ENCODE data around the gene C12orf43.

Gene C12orf43

DNA sequence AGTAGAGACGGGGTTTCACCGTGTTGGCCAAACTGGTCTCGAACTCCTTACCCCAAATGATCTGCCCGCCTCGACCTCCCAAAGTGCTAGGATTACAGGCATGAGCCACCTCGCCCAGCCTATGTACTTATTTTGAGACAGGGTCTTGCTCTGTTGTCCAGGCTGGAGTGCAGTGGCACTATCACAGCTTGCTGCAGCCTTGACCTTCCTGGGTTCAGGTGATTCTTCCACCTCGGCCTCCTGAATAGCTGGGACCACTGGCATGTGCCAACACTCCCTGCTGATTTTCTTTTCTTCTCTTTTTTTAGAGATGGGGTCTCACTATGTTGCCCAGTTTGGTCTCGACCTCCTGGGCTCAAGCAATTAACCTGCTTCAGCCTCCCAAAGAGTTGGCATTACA lies 52.0 kb downstream of the C12orf43 start:
- Histone ChIP-seq H3K9ac (ENCODE audit: low read depth, low read length) (no peak overlapping the region), H3K79me2 (ENCODE audit: insufficient read depth, low read length) (no peaks in the 10 kb centered on the region), H4K20me1 (ENCODE audit: insufficient read depth, low read length) (no peaks in the 10 kb centered on the region), H2AFZ (ENCODE audit: low read depth, low read length) (no peak overlapping the region), H3K27ac (ENCODE audit: low read length) (no peak overlapping the region), H3K4me1 (ENCODE audit: insufficient read depth, low read length) (no peaks in the 10 kb centered on the region), H3K36me3 (ENCODE audit: insufficient read depth, low read length) (no peaks in the 10 kb centered on the region), H3K4me2 (ENCODE audit: insufficient read depth, low read length) (no peak overlapping the region), H3K4me3 (ENCODE audit: low read depth in 1 of 2, low read length in 2 of 2) (no peak overlapping the region), H3K9me3 (ENCODE audit: insufficient read depth, low read length, severe bottlenecking) (no peaks in the 10 kb centered on the region), H3K27me3 (ENCODE audit: insufficient read depth, low read length, poor library complexity) (no peaks in the 10 kb centered on the region)
- ATAC-seq (ENCODE audit: insufficient read depth, low read depth) (no peak), DNase-seq (no peak)
- TF ChIP-seq EZH2 (IDR thresholded peaks at IDR 0.05; ENCODE audit: borderline replicate concordance, low read depth, low read length, severe bottlenecking) = no peak
- TF ChIP-seq, protein P1, sequence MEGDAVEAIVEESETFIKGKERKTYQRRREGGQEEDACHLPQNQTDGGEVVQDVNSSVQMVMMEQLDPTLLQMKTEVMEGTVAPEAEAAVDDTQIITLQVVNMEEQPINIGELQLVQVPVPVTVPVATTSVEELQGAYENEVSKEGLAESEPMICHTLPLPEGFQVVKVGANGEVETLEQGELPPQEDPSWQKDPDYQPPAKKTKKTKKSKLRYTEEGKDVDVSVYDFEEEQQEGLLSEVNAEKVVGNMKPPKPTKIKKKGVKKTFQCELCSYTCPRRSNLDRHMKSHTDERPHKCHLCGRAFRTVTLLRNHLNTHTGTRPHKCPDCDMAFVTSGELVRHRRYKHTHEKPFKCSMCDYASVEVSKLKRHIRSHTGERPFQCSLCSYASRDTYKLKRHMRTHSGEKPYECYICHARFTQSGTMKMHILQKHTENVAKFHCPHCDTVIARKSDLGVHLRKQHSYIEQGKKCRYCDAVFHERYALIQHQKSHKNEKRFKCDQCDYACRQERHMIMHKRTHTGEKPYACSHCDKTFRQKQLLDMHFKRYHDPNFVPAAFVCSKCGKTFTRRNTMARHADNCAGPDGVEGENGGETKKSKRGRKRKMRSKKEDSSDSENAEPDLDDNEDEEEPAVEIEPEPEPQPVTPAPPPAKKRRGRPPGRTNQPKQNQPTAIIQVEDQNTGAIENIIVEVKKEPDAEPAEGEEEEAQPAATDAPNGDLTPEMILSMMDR (IDR thresholded peaks at IDR 0.05; ENCODE audit: borderline replicate concordance, extremely low read depth, low read length, poor library complexity, severe bottlenecking) = no peak

DNA sequence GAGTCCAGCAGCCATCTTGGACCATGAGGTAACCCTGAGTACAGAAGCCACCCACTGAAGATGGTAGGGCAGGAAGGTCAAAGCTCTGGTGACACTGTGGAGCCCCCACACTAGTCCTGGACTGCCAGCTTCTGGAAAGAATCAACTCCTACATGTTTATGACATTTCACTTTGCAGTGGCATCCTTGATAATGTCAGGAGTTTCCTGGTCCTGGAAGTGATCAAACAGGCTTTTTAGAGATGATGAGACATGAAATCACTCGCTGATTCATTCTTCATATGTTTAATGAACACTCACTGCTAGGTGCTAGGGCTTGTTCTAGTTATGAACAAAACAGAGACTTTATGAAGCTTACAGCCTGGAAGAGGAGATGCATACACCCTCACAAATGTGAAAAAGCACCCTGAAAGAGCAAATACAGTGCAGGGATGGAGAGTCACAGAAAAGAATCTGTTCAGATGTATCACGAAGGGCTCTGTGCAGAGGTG lies 53.7 kb downstream of the C12orf43 start:
- no peak for ATAC-seq (ENCODE audit: insufficient read depth, low read depth)

DNA sequence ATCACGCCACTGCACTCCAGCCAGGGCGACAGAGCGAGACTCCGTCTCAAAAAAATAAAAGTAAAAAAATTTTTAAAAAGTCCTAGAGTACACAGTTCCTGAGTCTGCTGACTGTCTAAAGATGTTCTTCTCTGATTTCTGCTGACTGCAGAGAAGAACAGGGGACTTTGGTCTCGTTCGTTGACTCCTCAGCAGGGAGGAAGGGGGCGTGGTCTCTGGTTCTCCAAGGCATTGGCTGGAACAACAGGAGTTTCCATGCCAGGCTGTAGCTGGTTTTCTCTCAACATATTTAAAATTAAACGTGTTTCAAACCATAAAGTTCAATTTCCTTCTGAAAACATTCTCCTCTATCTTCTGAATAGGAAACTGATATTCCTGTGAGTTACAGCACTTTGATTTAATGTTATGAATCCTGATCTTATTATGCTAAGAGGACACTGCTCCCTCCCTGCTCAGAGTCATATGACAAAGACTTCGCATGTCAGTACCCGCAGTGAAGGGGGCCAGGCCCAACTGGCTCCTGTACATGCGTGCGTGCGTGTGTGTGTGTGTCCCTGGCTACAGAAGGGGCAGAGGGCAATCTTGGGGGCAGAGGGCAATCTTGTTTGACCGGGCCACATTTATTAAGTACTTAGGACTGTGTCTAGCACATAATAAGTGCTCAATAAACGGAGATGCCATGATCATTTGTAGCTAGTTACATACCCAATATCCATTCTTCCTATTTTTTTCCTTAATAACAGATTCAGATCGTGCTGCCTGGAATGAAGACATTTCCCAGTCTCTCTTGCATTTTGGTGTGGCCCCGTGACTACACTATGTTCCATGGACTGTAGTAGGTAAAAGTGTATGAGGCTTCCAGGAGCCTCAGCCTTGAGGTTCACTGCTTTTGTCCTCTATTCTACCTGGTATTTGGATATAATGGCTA lies 54.4 kb downstream of the C12orf43 start:
- no peak overlapping the region for H3K9ac ChIP-seq (ENCODE audit: low read depth, low read length)
- no peaks in the 10 kb centered on the region for H4K20me1 ChIP-seq (ENCODE audit: insufficient read depth, low read length)
- H3K27me3 ChIP-seq (ENCODE audit: insufficient read depth, low read length, poor library complexity) = no peaks in the 10 kb centered on the region
- no peak overlapping the region for H3K4me3 ChIP-seq (ENCODE audit: low read depth in 1 of 2, low read length in 2 of 2)
- H3K36me3 ChIP-seq (ENCODE audit: insufficient read depth, low read length) = no peaks in the 10 kb centered on the region
- H3K79me2 ChIP-seq (ENCODE audit: insufficient read depth, low read length) = no peaks in the 10 kb centered on the region
- TF ChIP-seq, protein P1 (IDR thresholded peaks at IDR 0.05; ENCODE audit: borderline replicate concordance, extremely low read depth, low read length, poor library complexity, severe bottlenecking) = no peak
- TF ChIP-seq EZH2 (IDR thresholded peaks at IDR 0.05; ENCODE audit: borderline replicate concordance, low read depth, low read length, severe bottlenecking) = no peak
- no peak overlapping the region for H3K27ac ChIP-seq (ENCODE audit: low read length)
- ATAC-seq (ENCODE audit: insufficient read depth, low read depth) = no peak
- H3K4me1 ChIP-seq (ENCODE audit: insufficient read depth, low read length) = no peaks in the 10 kb centered on the region
- no peaks in the 10 kb centered on the region for H3K9me3 ChIP-seq (ENCODE audit: insufficient read depth, low read length, severe bottlenecking)
- H3K4me2 ChIP-seq (ENCODE audit: insufficient read depth, low read length) = no peak overlapping the region
- no peak overlapping the region for H2AFZ ChIP-seq (ENCODE audit: low read depth, low read length)
- DNase-seq = peak; percentile 19

More for the DNA sequence above, 53.7 kb downstream of the C12orf43 start:
- no peak overlapping the region for H3K27ac ChIP-seq (ENCODE audit: low read length)
- TF ChIP-seq, protein P1 (IDR thresholded peaks at IDR 0.05; ENCODE audit: borderline replicate concordance, extremely low read depth, low read length, poor library complexity, severe bottlenecking) = no peak
- TF ChIP-seq EZH2 (IDR thresholded peaks at IDR 0.05; ENCODE audit: borderline replicate concordance, low read depth, low read length, severe bottlenecking) = no peak
- no peak overlapping the region for H3K4me2 ChIP-seq (ENCODE audit: insufficient read depth, low read length)
- no peaks in the 10 kb centered on the region for H3K36me3 ChIP-seq (ENCODE audit: insufficient read depth, low read length)
- H2AFZ ChIP-seq (ENCODE audit: low read depth, low read length) = no peak overlapping the region
- no peak overlapping the region for H3K9ac ChIP-seq (ENCODE audit: low read depth, low read length)
- no peak overlapping the region for H3K4me3 ChIP-seq (ENCODE audit: low read depth in 1 of 2, low read length in 2 of 2)
- H3K9me3 ChIP-seq (ENCODE audit: insufficient read depth, low read length, severe bottlenecking) = no peaks in the 10 kb centered on the region
- no peaks in the 10 kb centered on the region for H3K27me3 ChIP-seq (ENCODE audit: insufficient read depth, low read length, poor library complexity)
- no peaks in the 10 kb centered on the region for H3K4me1 ChIP-seq (ENCODE audit: insufficient read depth, low read length)
- DNase-seq = no peak
- H3K79me2 ChIP-seq (ENCODE audit: insufficient read depth, low read length) = no peaks in the 10 kb centered on the region
- H4K20me1 ChIP-seq (ENCODE audit: insufficient read depth, low read length) = no peaks in the 10 kb centered on the region
